ENCODE measurements around the gene RBX1. TPM values are rescaled to one million over a fixed set of nuclear protein-coding genes. Genes with fewer than 3 reads are reported as not detected.

Gene RBX1
- total RNA-seq, 1 donor from 2014 or later: 60.4 TPM

DNA sequence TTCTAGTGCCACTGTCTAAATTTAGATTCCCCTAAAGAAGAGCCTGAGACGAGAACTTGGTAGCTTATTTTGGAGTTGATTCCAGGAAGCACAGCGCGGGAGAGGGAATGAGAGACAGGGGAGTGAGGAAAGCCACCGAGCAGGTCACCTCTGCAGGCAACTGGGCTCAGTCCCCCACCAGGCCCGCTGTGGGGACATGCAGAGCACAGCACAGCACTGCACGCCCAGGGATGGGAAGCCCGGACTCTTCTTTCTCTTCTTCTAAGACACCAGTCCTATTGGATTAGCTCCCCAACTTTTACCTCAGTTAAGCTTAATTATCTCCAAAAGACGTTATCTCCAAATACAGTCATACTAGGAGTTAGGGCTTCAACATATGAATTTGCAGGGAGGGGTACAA, 28.7 kb downstream of the RBX1 start:
- H3K27ac Mint-ChIP-seq: peak overlapping the region; percentile 43
- TF ChIP-seq, protein P1, sequence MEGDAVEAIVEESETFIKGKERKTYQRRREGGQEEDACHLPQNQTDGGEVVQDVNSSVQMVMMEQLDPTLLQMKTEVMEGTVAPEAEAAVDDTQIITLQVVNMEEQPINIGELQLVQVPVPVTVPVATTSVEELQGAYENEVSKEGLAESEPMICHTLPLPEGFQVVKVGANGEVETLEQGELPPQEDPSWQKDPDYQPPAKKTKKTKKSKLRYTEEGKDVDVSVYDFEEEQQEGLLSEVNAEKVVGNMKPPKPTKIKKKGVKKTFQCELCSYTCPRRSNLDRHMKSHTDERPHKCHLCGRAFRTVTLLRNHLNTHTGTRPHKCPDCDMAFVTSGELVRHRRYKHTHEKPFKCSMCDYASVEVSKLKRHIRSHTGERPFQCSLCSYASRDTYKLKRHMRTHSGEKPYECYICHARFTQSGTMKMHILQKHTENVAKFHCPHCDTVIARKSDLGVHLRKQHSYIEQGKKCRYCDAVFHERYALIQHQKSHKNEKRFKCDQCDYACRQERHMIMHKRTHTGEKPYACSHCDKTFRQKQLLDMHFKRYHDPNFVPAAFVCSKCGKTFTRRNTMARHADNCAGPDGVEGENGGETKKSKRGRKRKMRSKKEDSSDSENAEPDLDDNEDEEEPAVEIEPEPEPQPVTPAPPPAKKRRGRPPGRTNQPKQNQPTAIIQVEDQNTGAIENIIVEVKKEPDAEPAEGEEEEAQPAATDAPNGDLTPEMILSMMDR (IDR thresholded peaks at IDR 0.05; ENCODE audit: unreplicated experiment): no peak
- no peaks in the 10 kb centered on the region for H3K9me3 Mint-ChIP-seq
- DNase-seq (ENCODE audit: low spot score in 2 of 2, unreplicated experiment in 2 of 2): no peak
- H3K36me3 Mint-ChIP-seq: no peaks in the 10 kb centered on the region
- H3K27me3 Mint-ChIP-seq (ENCODE audit: low read depth): no peaks in the 10 kb centered on the region
- H3K4me3 Mint-ChIP-seq: no peak overlapping the region
- H3K4me1 Mint-ChIP-seq: peaks cover 4% of the 10 kb centered on the region

- no peaks in the 10 kb centered on the region for H3K9me3 Mint-ChIP-seq
- DNase-seq (ENCODE audit: low spot score in 2 of 2, unreplicated experiment in 2 of 2): no peak
- H3K27ac Mint-ChIP-seq: no peak overlapping the region
- H3K4me3 Mint-ChIP-seq: no peak overlapping the region
- no peaks in the 10 kb centered on the region for H3K36me3 Mint-ChIP-seq
- no peaks in the 10 kb centered on the region for H3K27me3 Mint-ChIP-seq (ENCODE audit: low read depth)
- TF ChIP-seq, protein P1 (IDR thresholded peaks at IDR 0.05; ENCODE audit: unreplicated experiment): no peak
- no peaks in the 10 kb centered on the region for H3K4me1 Mint-ChIP-seq
Measured at GRCh38 chr22:40982482-40983385, 31.6 kb downstream of the RBX1 start.

- TF ChIP-seq, protein P1 (IDR thresholded peaks at IDR 0.05; ENCODE audit: unreplicated experiment): no peak
- H3K9me3 Mint-ChIP-seq: no peaks in the 10 kb centered on the region
- no peak overlapping the region for H3K27ac Mint-ChIP-seq
- no peaks in the 10 kb centered on the region for H3K36me3 Mint-ChIP-seq
- no peak overlapping the region for H3K4me3 Mint-ChIP-seq
- no peaks in the 10 kb centered on the region for H3K27me3 Mint-ChIP-seq (ENCODE audit: low read depth)
- no peak for DNase-seq (ENCODE audit: low spot score in 2 of 2, unreplicated experiment in 2 of 2)
- H3K4me1 Mint-ChIP-seq: no peaks in the 10 kb centered on the region
Measured at GRCh38 chr22:40991298-40991697, 40.1 kb downstream of the RBX1 start.

DNA sequence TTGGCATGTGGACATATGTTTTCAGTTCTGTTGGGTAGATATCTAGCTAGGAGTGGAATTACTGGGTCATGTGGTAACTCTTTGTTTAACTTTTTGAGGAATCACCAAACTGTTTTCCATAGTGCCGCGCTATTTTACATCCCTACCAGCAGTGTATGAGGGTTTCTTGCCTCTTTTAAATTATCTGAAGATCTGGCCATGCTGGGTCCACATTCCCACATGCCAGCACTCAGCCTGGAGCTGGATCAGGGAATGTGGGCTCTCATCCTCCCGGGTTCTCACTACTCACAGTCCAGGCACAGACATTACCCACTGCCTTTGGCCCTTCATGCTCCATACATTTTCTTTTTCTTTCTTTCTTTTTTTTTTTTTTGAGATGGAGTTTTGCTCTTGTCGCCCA, 44.6 kb downstream of the RBX1 start:
- Mint-ChIP-seq H3K4me3 (no peak overlapping the region), H3K36me3 (no peaks in the 10 kb centered on the region), H3K9me3 (peaks cover 6% of the 10 kb centered on the region), H3K4me1 (peaks cover 9% of the 10 kb centered on the region), H3K27ac (no peak overlapping the region), H3K27me3 (ENCODE audit: low read depth) (no peaks in the 10 kb centered on the region)
- TF ChIP-seq, protein P1 (IDR thresholded peaks at IDR 0.05; ENCODE audit: unreplicated experiment): no peak
- no peak for DNase-seq (ENCODE audit: low spot score in 2 of 2, unreplicated experiment in 2 of 2)

DNA sequence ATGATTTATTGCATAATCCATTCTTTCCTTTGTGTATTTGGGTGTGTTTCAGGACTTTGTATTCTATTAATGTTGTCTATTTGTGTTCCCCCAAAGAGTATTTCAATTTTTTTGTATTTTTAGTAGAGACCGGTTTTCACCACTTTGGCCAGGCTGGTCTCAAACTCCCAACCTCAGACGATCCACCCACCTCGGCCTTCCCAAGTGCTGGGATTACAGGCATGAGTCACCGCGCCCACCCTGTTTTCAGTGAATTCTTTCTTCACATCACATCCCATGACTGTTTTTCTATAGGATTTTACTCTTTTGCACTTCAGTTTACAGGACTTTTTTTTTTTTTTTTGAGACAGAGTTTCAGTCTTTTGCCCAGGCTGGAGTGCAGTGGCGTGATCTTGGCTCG, 46.3 kb downstream of the RBX1 start:
- peaks cover 25% of the 10 kb centered on the region for H3K4me1 Mint-ChIP-seq
- H3K36me3 Mint-ChIP-seq: no peaks in the 10 kb centered on the region
- no peak for DNase-seq (ENCODE audit: low spot score in 2 of 2, unreplicated experiment in 2 of 2)
- no peak overlapping the region for H3K4me3 Mint-ChIP-seq
- TF ChIP-seq, protein P1 (IDR thresholded peaks at IDR 0.05; ENCODE audit: unreplicated experiment): no peak
- H3K9me3 Mint-ChIP-seq: peaks cover 6% of the 10 kb centered on the region
- H3K27ac Mint-ChIP-seq: no peak overlapping the region
- no peaks in the 10 kb centered on the region for H3K27me3 Mint-ChIP-seq (ENCODE audit: low read depth)

Data from mesothelial cell of epicardium (in vitro differentiated cells).